Hair follicular keratinocyte (primary cell): ENCODE measurements around the gene RHNO1. TPM values are rescaled to one million over a fixed set of nuclear protein-coding genes. Genes with fewer than 3 reads are reported as not detected.

Source experiments
- total RNA-seq: library from RNA; depleted of rRNA; stranded (reverse); fragments of >200 nt; gene quantifications from 2 replicates; pipeline ENCODE4 v1.2.3, GENCODE V29; 2015

The RHNO1 gene, protein sequence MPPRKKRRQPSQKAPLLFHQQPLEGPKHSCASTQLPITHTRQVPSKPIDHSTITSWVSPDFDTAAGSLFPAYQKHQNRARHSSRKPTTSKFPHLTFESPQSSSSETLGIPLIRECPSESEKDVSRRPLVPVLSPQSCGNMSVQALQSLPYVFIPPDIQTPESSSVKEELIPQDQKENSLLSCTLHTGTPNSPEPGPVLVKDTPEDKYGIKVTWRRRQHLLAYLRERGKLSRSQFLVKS
- total RNA-seq: 32.0 and 39.9 TPM in 2 replicates

DNA sequence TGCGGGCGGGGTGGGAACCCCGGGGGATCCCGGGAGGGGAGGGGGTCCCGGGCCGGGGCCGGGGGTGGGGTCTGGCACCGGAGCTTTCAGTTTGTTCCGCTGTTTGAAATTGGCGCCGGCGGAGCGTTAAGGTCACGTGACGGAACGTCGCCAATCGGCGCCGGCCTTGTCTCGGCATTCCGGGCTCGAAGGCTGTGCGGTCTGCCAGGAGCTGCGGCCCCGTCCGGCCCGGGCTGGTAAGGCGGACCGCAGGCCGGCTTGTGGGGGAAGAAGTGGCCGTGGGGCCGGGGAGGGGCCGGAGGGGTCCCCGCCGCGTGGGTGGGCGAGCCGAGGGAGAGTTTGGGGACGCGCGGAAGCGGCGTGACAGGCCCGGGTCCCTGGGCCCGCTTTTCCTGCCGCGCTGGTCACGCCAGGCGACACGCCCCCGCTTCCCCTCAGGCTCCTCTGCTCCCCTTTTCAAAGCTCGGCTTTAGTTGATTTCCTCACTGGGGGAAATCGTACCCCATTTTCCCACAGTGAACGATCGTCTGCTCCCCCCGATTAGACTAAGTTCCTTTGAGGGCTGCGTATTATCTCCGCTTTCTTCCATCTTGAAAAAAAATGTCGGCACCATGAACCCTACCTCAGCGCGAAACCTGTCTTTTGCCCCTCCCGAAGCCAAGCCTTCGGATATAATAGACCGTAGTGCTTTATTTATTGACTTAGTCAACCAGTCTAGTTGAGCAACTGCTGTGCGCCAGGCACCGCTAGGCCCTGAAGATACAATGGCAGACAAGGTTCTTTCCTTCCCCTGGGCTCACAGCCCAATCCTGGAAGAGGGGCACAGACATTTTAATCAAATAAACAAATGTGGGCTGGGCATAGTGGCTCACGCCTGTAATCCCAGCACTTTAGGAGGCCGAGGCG is at the start of gene RHNO1, which contains the start of gene FOXM1:
Gene RHNO1, plus strand, starts transcription at position 177 of the 906 bp plus-strand sequence. CDS start 8,144 bp downstream, outside the sequence.
Gene FOXM1, minus strand, starts transcription at position 128 of the 906 bp plus-strand sequence. CDS start 2,696 bp downstream, outside the sequence.

DNA sequence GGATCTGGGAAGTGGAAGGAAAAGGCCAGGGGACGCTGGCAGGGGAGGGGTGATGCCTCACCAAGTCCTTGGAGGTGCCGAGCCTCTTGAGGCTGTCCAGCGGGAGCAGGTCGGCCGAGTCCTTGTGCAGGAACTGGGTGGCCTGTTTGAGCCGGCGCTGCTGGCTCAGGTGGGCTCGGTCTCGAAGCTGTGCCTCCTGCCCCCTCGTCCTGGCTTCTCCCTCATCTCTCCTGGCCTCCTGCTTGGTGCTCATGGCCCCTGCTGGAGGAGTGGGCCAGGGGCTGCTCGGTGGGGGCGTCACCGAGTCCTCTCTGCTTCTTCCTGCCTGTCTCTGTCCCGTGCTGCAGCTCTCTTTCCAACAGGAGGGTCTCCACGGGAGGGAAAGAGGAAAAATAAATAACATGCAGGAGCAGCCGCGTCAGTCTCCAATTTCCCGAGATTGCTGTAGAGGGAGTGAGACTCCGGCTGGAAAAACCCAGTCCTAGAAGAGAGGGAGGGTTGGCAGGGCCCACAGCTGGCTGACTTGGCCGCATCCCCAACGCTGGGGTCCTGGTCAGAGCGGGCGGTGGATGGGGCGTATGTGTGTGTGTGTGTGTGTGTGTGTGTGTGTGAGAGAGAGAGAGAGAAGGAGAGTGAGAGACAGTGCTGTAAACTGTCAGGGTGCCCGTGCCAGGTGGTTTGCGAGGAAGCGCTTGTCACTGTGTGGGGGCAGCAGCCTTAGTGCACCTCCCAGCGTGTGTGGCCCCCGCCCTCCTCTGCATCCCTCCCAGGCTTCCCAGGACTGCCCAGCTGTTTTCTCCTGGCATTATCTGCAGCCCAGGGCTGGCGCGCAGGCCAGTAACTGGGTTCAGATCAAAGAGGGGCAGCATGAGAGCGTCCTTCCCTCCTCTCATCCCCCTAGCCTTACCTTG is 42.2 kb upstream of the RHNO1 start, which contains the start of gene NRIP2:
Gene NRIP2, minus strand, starts transcription at position 455 of the 911 bp plus-strand sequence. Its CDS starts 52 bp downstream, at position 403.

DNA sequence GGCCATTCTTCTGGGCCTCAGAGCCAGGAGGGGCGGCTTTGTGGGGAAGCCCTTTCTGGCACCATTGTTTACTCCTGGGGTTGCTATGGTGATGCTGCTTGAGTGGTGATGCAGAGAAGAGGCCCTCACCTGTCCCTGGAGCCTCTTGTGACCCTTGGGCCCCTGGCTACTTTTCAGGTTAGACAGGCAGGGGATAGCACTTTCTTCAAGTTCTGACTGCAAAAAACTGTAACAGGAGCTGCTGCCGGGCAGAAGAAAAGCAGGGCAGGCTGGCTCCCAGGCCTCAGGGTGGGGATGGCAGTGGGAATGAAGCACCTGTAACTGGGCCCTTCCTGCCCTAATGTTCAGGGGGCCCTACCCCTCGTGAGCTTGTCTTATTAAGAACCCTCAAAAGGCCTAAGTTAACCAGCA is 20.0 kb upstream of the RHNO1 start, which contains the start of gene TEX52:
Gene TEX52, minus strand, starts transcription at position 19 of the 411 bp plus-strand sequence. Its CDS starts 13 bp downstream, at position 6.

DNA sequence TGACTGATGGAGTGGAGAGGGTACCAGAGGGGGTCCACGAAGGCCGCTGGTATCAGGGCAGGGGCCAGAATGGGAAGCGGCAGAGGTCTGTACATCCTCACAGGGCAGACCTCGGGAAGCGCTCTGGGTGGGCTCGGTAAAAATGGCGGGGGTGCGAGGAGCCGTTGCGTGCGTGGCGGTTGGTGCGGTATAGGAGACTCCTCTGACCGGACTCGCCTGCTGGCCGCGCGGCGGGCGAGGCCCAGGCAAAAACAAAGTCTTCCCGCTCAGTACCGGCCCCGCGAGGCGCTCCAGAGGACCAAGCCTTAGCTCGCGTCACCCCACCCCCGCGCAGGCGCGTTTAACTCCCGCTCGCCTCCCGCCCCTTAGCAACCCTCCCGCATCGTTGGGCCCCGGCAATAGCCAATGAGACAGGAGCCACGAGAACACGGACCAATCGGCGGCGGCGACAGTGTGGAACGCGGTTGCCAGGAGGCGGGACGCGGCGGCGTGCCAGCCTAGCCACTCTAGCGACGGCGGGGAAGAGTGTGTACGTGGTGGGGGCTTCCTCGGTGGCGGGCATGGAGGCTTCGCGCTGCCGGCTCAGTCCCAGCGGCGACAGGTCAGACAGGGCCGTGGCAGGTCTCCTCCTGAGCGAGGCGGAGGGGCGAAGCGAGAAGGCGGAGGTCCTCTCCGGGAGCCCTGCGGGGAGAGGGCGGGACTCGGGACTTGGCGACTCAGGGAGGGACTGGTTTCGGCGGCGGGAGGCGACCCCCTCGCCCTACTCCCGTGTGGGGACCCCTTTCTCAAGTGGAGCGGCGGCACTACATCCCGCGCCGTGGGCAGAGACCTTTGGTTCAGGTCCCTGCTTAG is 13.6 kb downstream of the RHNO1 start, which contains the start of gene TULP3:
Gene TULP3, plus strand, starts transcription at position 504 of the 852 bp plus-strand sequence. Its CDS starts 57 bp downstream, at position 561.

Other genes starting within 250 kb of the RHNO1 start
- gene FKBP4, start 82.3 kb upstream of the RHNO1 start, total RNA-seq: 63.8 and 85.3 TPM in 2 replicates
- gene ITFG2, start 64.6 kb upstream of the RHNO1 start, total RNA-seq: 11.3 and 14.1 TPM in 2 replicates
- not detected in 2 replicates for gene NRIP2, start 42.2 kb upstream of the RHNO1 start, total RNA-seq
- not detected in 2 replicates for gene TEX52, start 20.2 kb upstream of the RHNO1 start, total RNA-seq
- gene FOXM1, start within 50 bp of the RHNO1 start, total RNA-seq: 12.4 and 46.7 TPM in 2 replicates
- gene TULP3, start 13.7 kb downstream of the RHNO1 start, total RNA-seq: 17.8 and 18.8 TPM in 2 replicates
- 17.3 and 34.2 TPM in 2 replicates for gene TEAD4, start 82.2 kb downstream of the RHNO1 start, total RNA-seq
- 12.5 and 13.0 TPM in 2 replicates for gene TSPAN9, start 200.2 kb downstream of the RHNO1 start, total RNA-seq